GM06990 (cell line): ENCODE data around the gene C16orf86.
A peak's percentile ranks its signal among the peaks of the same experiment; 100 is the strongest.

ENCODE experiments used
- DNase-seq: peaks from one replicate; pipeline ENCODE4 v3.0.0-alpha.2; 2011; ENCODE audit not compliant: insufficient read length; ENCODE audit errors: extremely low read depth
- H3K27me3 ChIP-seq: replicated peaks from 2 replicates; pipeline ENCODE4 v1.6.0; 2011; ENCODE audit warnings: low read length; ENCODE audit not compliant: control insufficient read depth, insufficient read depth
- H3K36me3 ChIP-seq: 2 replicates; pipeline ENCODE4 v1.5.1; 2011; ENCODE audit warnings: low read length; ENCODE audit not compliant: control insufficient read depth, insufficient read depth
- H3K4me3 ChIP-seq: replicated peaks from 2 replicates; pipeline ENCODE4 v1.5.1; 2011; ENCODE audit warnings: low read depth, mild to moderate bottlenecking, control low read depth, low read length
- TF ChIP-seq, protein P1 (sequence below): IDR thresholded peaks from 2 replicates; pipeline ENCODE4 v1.5.1; 2011; ENCODE audit warnings: low read length, control low read depth, mild to moderate bottlenecking, inconsistent platforms; ENCODE audit not compliant: insufficient read depth, poor library complexity, severe bottlenecking

C16orf86 gene, protein sequence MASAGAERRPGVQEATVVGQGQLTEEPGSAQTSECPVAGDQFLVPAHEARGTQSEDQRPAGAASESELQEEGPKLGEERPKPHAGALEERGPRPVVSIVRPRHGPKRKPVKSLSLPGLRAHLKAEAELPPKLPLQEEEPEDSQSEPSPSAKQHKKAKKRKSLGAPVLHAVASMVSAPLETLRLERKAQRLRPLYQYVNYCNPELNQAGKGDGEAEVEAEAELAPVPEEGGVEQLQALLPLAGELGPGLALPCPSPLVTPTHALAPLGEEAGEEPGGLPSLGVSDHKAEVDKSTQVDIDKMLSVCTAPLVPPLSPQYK

DNA sequence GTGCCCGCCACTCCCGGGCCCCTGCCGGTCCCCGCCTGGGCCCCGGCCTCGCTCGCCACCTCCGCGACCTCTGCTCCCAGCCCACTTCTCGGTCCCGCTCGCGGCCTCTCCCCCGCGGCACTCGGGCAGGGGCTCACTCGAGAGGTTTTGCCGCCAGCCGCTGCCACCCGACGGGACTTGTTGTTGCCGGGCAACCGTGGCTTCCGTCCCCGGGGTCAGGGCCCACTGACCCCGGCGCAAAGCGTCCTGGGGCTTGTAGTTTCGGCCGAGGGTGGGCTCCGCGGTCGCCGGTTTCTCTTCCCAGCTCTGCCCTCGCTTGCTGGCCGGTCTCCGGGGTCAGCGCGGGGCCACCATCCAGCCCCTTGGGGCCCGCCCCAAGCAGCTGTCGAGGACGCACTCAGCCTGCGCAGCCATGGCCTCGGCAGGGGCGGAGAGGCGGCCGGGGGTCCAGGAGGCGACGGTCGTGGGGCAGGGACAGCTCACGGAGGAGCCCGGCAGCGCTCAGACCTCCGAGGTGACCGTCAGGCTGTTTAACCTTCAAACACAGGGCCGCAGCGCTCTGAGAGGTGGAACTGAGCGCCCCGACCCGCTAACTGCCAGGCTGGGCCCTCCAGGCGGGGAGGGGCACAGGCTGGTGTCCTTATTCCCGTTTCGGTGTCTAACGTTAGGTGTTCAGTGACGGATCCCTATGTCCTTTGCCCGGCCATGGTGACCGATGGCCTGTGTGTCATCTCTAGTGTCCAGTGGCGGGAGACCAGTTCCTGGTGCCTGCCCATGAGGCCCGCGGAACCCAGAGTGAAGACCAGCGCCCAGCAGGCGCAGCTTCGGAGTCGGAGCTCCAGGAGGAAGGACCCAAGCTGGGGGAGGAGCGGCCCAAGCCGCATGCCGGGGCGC lies at the start of gene C16orf86, which contains the start of gene ENKD1:
Gene C16orf86, plus strand, starts transcription at position 256 of the 894 bp plus-strand sequence. Its CDS starts 157 bp downstream, at position 413.
Gene ENKD1, minus strand, starts transcription at position 192 of the 894 bp plus-strand sequence. CDS start 308 bp downstream, outside the sequence.
- TF ChIP-seq, protein P1, sequence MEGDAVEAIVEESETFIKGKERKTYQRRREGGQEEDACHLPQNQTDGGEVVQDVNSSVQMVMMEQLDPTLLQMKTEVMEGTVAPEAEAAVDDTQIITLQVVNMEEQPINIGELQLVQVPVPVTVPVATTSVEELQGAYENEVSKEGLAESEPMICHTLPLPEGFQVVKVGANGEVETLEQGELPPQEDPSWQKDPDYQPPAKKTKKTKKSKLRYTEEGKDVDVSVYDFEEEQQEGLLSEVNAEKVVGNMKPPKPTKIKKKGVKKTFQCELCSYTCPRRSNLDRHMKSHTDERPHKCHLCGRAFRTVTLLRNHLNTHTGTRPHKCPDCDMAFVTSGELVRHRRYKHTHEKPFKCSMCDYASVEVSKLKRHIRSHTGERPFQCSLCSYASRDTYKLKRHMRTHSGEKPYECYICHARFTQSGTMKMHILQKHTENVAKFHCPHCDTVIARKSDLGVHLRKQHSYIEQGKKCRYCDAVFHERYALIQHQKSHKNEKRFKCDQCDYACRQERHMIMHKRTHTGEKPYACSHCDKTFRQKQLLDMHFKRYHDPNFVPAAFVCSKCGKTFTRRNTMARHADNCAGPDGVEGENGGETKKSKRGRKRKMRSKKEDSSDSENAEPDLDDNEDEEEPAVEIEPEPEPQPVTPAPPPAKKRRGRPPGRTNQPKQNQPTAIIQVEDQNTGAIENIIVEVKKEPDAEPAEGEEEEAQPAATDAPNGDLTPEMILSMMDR = no peak
- DNase-seq = peak; percentile 86
- Histone ChIP-seq H3K27me3 (no peaks in the 10 kb centered on the region), H3K4me3 (peak within 1 kb of the TSS; percentile 84), H3K36me3 (no peaks in the 10 kb centered on the region)

DNA sequence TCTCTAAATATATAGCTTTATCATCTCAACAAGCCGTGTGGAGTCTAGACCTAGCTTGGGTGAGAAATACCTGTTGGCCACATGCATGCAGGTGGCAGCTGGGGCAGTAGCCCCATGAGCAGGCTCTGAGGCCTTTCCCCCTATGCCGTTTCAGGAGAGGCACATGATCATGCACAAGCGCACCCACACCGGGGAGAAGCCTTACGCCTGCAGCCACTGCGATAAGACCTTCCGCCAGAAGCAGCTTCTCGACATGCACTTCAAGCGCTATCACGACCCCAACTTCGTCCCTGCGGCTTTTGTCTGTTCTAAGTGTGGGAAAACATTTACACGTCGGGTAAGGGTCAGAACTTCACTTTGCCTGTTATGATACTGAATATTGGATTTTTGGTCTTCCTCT lies 38.4 kb upstream of the C16orf86 start:
- no peak for DNase-seq
- Histone ChIP-seq H3K27me3 (no peaks in the 10 kb centered on the region), H3K36me3 (peaks cover 19% of the 10 kb centered on the region), H3K4me3 (no peak overlapping the region)
- TF ChIP-seq, protein P1 = no peak

DNA sequence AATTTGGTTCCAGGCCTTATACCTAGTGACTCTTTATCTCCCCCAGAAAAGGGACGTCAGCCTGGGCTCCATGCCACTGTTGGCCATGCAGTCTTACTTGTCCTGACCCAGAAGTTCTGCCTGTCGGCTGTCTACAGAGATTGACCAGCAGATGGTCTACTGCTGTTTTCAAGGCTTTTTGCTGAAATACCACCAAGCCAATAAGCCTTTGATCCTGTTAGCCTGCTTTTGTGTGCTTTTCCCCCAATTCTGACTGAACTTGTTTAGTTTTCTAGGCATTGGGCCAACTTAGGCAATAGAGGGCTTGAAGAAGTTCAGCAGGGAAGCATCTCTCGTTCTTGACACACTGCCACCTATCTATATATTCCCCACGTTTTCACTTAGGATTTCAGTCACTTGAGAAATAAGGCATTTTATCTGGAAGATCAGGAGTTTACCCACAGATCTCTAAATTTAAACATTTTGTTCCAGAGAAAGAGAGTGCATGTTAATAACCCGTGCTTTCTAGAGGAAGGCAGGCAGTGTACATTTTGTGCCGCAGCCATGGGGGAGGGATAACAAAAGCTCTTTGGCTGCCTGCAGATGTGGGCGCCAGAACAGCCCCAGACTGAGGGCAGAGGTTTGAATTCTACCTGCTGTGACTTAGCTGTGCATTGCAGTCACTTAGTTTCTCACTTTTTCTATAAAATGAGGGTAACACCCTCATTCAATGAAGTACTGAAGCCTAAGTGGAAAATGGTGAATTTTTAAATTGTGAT lies 34.0 kb upstream of the C16orf86 start:
- TF ChIP-seq, protein P1 = no peak
- Histone ChIP-seq H3K4me3 (no peak overlapping the region), H3K27me3 (no peaks in the 10 kb centered on the region), H3K36me3 (peaks cover 14% of the 10 kb centered on the region)
- no peak for DNase-seq

DNA sequence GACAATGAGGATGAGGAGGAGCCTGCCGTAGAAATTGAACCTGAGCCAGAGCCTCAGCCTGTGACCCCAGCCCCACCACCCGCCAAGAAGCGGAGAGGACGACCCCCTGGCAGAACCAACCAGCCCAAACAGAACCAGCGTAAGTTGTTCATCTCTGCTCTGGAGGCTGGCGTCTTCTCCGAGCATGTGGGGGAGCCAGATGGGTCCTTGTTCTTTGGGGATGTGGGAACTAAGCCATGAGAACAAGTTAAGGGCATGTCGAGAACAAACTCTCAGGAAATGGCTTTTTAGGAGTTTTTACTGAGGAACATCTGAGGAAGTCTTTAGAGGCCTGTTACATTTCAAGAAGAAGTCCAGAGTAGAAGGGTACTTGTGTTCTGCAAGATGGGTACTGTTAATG lies 29.9 kb upstream of the C16orf86 start:
- Histone ChIP-seq H3K27me3 (no peaks in the 10 kb centered on the region), H3K4me3 (no peak overlapping the region), H3K36me3 (peaks cover 10% of the 10 kb centered on the region)
- TF ChIP-seq, protein P1 = no peak
- no peak for DNase-seq

DNA sequence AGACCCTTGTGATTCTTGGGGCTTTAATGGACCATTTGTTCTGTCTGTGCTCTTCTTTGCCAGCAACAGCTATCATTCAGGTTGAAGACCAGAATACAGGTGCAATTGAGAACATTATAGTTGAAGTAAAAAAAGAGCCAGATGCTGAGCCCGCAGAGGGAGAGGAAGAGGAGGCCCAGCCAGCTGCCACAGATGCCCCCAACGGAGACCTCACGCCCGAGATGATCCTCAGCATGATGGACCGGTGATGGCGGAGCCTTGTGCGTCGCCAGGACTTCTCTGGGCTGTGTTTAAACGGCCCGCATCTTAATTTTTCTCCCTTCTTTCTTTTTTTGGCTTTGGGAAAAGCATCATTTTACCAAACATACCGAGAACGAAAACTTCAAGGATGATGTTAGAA lies 29.0 kb upstream of the C16orf86 start:
- no peak for DNase-seq
- H3K4me3 ChIP-seq = no peak overlapping the region
- TF ChIP-seq, protein P1 = no peak
- peaks cover 6% of the 10 kb centered on the region for H3K36me3 ChIP-seq
- no peaks in the 10 kb centered on the region for H3K27me3 ChIP-seq
